ENCODE data around the gene TRIM41. TPM values are rescaled to one million over a fixed set of nuclear protein-coding genes. Genes with fewer than 3 reads are reported as not detected.
A peak's percentile ranks its signal among the peaks of the same experiment; 100 is the strongest.
"Not testable (repeated sequence)": the region's sequence is repeated elsewhere in the genome, so short reads cannot be mapped to it uniquely, and the experiment has no call there.

The TRIM41 gene
- total RNA-seq, 2 donors from 2014 or later = 16.9 to 28.3 TPM

- peak; percentile 62 for DNase-seq (ENCODE audit: low spot score)
- 0% methylated on average over 32 of the region's 59 CpGs for WGBS
- intact Hi-C loops (cut with DNase I) = no loop called here
- H3K27ac ChIP-seq = peak overlapping the region; percentile 98 to 99
- no peaks in the 10 kb centered on the region for H3K27me3 ChIP-seq (replicated peaks; ENCODE audit: insufficient read depth)
- H3K4me1 ChIP-seq (replicated peaks) = peaks cover 6% of the 10 kb centered on the region
- TF ChIP-seq POLR2AphosphoS5 (IDR thresholded peaks at IDR 0.05) (peak; percentile 46), CTCF (IDR thresholded peaks at IDR 0.05) (no peak), POLR2A (IDR thresholded peaks at IDR 0.05) (peak; percentile 59)
- no peaks in the 10 kb centered on the region for H3K9me3 ChIP-seq
- H3K4me3 ChIP-seq = peak overlapping the region; percentile 85 to 86
- H3K36me3 ChIP-seq = no peaks in the 10 kb centered on the region
Observed at GRCh38 chr5:181261320-181262049, 38.4 kb downstream of the TRIM41 start.

- no peak for TF ChIP-seq CTCF (IDR thresholded peaks at IDR 0.05)
- peak; percentile 85 for TF ChIP-seq POLR2AphosphoS5 (IDR thresholded peaks at IDR 0.05)
- no peak overlapping the region for H3K4me3 ChIP-seq
- DNase-seq (ENCODE audit: low spot score) = peak; percentile 64
- peak overlapping the region; percentile 56 to 73 for H3K27ac ChIP-seq
- peaks cover 6% of the 10 kb centered on the region for H3K4me1 ChIP-seq (replicated peaks)
- no peaks in the 10 kb centered on the region for H3K9me3 ChIP-seq
- H3K36me3 ChIP-seq = no peaks in the 10 kb centered on the region
- intact Hi-C loops (cut with DNase I) = no loop called here
- no peaks in the 10 kb centered on the region for H3K27me3 ChIP-seq (replicated peaks; ENCODE audit: insufficient read depth)
- 36% methylated on average over 5 of the region's 5 CpGs for WGBS
Observed at GRCh38 chr5:181263633-181264032, 40.6 kb downstream of the TRIM41 start.

- 65% methylated on average over 18 of the region's 18 CpGs for WGBS
- Histone ChIP-seq H3K9me3 (no peaks in the 10 kb centered on the region), H3K4me3 (no peak overlapping the region), H3K4me1 (replicated peaks) (no peaks in the 10 kb centered on the region), H3K27ac (no peak overlapping the region), H3K36me3 (no peaks in the 10 kb centered on the region), H3K27me3 (replicated peaks; ENCODE audit: insufficient read depth) (no peaks in the 10 kb centered on the region)
- TF ChIP-seq CTCF (IDR thresholded peaks at IDR 0.05) = no peak
- TF ChIP-seq POLR2A (IDR thresholded peaks at IDR 0.05) = no peak
- TF ChIP-seq POLR2AphosphoS5 (IDR thresholded peaks at IDR 0.05) = no peak
- DNase-seq (ENCODE audit: low spot score) = no peak
- intact Hi-C loops (cut with DNase I) = no loop called here
Observed at GRCh38 chr5:181265092-181265671, 42.1 kb downstream of the TRIM41 start.

GRCh38 chr5:181267291-181267904 is 44.3 kb downstream of the TRIM41 start:
- intact Hi-C loops (cut with DNase I); H3K27me3 ChIP-seq (replicated peaks; ENCODE audit: insufficient read depth); DNase-seq (ENCODE audit: low spot score); H3K27ac ChIP-seq; H3K4me3 ChIP-seq; H3K4me1 ChIP-seq (replicated peaks); H3K9me3 ChIP-seq; H3K36me3 ChIP-seq: not testable (repeated sequence)
- WGBS = 66% methylated on average over 8 of the region's 8 CpGs

- H3K36me3 ChIP-seq; H3K27ac ChIP-seq; H3K9me3 ChIP-seq; H3K27me3 ChIP-seq (replicated peaks; ENCODE audit: insufficient read depth); DNase-seq (ENCODE audit: low spot score); H3K4me1 ChIP-seq (replicated peaks); intact Hi-C loops (cut with DNase I); H3K4me3 ChIP-seq: not testable (repeated sequence)
- 76% methylated on average over 12 of the region's 12 CpGs for WGBS
Observed at GRCh38 chr5:181267907-181268306, 44.8 kb downstream of the TRIM41 start.

Measured in prostate gland (tissue), 2 donors.